Stimulated activated CD8-positive, alpha-beta memory T cell treated with anti-CD3 and anti-CD28 coated beads, Interleukin-15, amount 100 ng/mL, for 48 hours (primary cell): ENCODE results near the gene ST3GAL3.

ENCODE experiments used
- DNase-seq, 2 donors: peaks; one replicate each; pipeline ENCODE4 v3.0.0-alpha.2; 2020; ENCODE audit warnings: low read depth in 2 of 2

Gene ST3GAL3

DNA sequence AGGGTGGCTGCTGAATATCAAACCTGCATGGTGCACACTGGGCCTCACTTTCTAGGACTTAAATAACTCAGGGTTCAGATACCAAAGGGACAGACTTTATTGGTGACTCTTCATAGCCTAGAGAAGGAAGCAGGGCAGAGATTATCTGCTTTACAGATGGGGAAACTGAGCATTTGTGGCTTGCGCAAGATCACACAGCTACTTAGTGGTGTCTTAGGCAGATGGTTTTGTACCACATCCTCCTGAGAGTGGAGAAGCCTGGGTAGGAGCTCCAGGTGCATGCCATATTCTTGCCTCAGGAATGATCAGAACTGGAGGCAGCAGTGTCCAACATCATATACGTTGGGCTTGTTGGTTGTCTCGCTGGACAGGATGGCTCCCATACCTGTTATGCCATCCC is 255.7 kb downstream of the ST3GAL3 start:
- no peak for DNase-seq

DNA sequence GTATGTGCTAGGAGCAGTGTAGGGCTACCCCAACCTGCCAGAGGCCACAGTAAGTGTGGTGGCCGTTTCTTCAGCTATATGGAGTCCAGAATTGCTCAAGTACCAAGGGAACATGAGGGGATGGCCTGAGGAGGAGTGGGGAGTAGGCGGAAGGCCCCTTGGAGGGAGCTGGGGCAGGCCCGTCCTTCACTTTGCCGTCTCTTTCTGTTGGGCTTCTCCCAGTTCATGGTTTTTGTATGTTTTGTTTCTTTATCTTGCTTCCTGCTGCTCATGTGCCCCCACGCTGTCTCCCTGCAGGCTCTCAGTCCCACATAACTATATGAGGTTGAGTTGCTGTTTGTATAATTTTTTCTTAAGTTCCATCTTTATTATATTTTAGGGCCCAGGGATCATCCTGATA is 256.6 kb downstream of the ST3GAL3 start:
- no peak for DNase-seq

DNA sequence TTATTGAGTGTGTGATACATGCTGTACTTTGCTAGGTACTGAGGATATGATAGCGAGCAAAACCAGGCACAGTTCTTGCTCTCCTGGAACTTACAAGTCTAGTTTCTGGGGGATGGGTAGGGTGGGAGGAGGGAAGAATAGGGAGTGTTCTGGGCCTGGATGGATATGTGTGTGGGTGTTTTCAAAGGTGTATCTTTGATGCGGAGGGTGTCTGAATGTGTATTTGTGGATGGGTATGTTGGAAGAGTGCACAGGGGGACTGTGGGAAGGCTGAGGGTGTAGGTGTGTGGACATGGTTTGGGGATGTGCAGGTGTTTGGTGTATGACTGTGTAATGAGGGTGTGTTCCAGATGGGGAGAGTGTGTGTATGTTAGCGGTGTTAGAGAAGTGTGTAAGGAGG is 258.0 kb downstream of the ST3GAL3 start:
- DNase-seq = no peak

DNA sequence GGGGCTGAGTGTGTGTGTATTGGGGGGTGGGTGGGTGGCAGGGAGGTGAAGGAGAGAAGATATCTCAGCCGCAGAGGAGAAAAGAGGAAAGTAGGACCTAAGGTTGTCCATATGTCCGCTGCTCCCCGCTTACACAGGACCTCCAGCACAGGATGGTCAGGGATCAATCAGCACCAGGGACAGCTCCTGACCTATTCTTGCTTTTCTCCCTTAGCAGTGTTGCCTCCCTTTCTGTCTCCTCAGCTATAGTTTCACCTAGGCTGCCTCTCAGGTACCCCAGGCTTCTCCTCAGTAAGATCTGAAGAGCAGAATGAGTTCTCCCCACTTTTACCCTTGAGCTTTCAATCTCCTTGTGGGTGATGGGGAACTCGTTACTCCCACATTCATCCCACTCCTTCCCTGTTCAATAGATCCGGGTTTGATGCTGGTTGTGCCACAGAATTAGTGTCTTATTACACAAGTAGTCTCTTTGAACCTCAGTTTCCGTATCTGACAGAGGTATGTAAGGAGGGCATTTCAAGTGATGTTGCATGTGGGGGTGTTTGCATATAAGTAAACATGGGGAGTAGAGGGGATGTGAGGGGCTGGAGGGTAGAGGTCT is 261.1 kb downstream of the ST3GAL3 start:
- no peak for DNase-seq

DNA sequence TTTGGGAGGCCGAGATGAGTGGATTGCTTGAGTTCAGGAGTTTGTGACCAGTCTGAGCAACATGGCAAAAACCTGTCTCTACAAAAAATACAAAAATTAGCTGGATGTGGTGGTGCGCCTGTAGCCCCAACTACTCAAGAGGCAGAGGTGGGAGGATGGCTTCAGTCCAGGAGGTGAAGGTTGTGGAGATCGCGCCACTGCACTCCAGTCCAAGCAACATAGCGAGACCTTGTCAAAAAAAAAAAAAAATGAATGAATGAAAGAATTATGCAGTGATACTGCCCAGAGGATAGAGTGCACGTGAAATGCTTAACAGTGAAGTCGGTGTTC is 262.0 kb downstream of the ST3GAL3 start:
- no peak for DNase-seq

DNA sequence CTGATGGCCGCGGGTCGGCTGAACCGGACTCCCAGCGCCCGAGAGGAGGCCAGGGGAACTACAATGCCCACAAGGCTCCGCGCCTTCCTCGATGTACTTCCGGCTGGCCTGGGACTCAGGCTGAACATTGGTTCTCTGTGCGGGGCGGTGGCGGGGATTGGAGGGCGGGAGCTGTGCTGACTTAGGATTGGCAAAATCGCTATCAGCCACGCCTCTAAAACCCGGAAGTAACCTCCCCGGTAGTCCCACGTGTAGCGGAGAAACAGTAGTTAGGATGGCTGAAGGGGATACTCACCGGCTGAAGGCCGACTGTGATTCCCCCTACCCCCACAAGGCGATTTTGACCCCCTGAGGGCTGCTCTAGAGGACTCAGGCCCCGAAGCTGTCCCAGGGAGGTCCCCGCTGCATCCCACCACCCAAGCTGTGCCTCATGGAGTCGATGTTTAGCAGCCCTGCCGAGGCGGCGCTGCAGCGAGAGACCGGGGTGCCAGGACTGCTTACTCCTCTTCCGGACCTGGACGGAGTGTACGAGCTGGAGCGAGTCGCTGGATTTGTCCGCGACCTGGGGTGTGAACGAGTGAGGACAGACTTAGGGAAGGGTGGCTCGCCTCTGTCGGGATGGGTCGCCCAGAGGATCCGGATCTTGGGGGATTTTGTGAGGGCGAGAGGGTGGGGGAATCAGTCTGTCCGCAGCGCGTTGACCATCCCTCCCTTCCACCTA is 262.6 kb downstream of the ST3GAL3 start, which contains the start of gene DPH2:
DPH2 (plus strand) TSS at position 265 of the 721 bp plus-strand sequence; CDS start at position 431, 166 bp downstream.
- peak; percentile 95 for DNase-seq

DNA sequence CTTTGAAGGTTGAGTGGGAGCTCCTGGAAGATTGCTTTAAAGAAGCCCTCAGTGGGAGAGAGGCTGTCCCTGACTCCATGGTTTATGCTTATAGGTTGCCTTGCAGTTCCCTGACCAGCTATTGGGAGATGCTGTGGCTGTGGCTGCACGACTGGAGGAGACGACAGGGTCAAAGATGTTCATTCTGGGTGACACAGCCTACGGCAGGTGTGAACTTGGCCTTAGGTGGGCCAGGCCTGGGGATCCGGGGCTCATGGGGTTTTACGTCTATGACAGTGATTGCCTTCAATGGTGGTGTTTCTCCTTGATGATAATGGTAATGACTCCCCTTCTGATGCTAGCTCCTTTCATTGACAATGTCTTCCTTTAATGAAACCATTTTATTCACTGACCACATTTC is 263.2 kb downstream of the ST3GAL3 start:
- no peak for DNase-seq

DNA sequence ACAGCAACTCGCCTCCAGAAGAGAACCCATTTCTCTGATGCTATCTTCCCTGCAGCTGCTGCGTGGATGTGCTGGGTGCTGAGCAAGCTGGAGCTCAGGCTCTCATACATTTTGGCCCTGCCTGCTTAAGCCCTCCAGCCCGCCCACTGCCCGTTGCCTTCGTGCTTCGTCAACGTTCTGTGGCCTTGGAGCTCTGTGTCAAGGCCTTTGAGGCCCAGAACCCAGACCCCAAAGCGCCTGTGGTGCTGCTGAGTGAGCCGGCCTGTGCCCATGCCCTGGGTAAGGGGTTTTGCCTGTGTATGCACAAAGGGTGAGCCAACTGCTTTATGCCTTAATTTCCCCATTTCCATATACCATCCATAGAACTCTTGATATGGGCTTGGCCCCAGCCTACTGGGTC is 263.6 kb downstream of the ST3GAL3 start:
- no peak for DNase-seq

DNA sequence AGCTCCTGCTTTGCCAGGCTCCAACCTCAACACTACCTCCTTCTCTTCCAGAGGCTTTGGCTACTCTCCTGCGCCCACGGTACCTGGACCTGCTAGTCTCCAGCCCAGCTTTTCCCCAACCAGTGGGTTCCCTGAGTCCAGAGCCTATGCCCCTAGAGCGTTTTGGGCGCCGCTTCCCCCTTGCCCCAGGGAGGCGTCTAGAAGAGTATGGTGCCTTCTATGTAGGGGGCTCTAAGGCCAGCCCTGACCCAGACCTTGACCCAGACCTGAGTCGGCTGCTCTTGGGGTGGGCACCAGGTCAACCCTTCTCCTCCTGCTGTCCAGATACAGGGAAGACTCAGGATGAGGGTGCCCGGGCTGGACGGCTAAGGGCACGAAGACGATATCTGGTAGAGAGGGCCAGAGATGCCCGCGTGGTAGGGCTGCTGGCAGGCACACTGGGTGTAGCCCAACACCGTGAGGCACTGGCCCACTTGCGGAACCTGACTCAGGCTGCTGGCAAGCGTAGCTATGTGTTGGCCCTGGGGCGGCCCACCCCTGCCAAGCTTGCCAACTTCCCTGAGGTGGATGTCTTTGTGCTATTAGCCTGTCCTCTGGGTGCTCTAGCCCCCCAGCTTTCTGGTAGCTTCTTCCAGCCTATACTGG is 264.1 kb downstream of the ST3GAL3 start:
- no peak for DNase-seq

DNA sequence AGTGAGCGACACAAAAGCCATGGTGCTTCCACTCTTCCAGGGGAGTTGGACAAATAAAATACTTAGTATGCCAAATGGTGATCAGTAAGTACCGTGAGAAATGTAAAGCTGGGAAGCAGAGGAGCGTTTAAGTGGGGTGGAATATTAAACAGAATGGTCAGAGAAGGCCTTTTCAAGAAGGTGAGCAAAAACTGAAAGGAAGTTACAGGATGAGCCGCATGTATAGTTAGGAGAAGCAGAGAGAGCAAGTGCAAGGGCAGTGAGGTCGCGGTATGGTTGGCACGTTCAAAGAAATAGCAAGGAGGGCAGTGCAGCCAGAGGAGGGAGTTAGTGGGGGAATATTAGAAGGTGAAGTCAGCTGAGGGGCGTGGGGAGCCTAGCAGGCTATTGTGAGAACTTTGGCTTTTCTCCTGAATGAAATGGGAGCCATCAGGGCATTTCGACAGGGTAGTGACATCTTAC is 266.7 kb downstream of the ST3GAL3 start:
- no peak for DNase-seq

DNA sequence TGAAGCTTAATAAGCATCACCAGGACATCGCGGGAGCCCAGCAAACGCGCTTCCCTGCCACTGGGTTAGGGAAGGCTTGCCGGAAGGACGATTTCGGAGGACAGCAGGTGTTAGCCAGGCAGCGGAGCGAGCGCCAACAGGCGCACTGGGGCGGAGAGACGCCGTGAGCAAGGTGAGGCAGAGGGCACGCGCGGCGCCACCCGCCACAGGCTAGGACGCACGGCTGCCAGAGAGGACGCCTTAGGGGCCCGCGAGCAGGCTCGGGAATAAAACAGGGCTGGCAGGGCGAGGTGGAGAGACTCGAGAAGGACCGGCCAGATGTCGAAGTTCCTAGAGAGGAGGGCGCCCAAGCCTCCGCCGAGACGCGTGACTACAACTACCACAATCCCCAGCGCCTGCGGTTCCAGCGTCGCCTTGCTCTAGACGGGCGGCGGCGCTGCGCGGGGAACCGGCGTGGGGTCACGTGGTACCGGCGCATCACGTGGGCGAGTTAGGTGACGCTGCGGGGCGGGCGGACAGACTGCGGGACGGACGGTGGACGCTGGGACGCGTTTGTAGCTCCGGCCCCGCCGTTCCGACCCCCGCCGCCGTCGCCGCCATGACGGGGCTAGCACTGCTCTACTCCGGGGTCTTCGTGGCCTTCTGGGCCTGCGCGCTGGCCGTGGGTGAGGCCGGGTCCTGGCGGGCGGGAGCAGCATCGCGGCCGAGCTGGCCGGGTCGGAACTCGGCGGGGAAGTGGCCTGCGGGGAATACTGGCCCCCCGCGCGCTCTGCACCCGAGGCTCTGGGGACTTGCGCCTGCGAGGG is 267.3 kb downstream of the ST3GAL3 start, which contains the start of gene ATP6V0B:
ATP6V0B (plus strand) TSS at position 518 of the 806 bp plus-strand sequence; CDS start at position 599, 81 bp downstream.
- peak; percentile 92 to 93 for DNase-seq

DNA sequence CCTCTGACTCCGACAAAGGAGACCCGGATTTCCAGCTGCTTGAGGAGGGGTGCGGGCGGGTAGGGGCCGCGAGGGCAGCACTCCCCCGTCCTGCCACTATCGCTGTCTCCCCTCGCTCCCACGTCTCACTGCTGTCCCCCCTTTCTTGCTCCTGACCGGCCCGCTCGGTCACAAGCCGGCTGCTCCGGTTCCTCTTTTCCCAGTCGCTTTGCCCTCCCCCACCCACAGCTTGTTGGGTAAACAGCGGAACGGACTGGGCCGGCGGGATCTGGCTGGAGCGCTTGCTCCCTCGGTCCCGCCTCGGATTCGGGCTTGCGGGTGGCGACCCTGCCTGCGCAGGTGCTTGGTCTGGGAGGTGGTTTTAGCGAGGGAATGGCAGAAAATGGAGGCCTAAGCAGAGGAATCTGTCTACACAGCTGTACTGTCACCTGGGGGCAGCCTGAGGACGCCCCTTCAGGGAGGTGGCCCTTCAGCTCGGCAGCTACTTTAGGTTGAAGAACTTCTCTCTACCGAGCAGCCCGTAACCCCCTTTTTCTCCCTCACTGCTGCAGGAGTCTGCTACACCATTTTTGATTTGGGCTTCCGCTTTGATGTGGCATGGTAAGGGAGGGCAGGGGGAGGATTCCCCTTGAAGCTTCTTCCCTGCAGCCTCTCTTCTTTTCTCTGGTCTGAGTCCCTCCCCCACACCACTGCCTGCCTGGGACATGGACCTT is 268.1 kb downstream of the ST3GAL3 start:
- DNase-seq = no peak

DNA sequence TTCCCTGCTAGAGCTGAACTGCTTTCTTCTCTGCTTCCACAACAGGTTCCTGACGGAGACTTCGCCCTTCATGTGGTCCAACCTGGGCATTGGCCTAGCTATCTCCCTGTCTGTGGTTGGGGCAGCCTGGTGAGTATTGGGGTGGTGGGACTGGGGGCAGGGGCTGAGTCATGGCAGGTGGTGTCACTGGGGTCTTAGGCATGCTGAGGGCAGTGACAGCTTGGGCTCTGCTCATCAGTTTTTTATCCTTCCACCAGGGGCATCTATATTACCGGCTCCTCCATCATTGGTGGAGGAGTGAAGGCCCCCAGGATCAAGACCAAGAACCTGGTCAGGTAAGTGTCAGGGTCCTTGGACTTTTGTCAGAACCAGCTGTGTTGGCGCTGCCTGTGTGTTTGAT is 268.7 kb downstream of the ST3GAL3 start:
- no peak for DNase-seq

DNA sequence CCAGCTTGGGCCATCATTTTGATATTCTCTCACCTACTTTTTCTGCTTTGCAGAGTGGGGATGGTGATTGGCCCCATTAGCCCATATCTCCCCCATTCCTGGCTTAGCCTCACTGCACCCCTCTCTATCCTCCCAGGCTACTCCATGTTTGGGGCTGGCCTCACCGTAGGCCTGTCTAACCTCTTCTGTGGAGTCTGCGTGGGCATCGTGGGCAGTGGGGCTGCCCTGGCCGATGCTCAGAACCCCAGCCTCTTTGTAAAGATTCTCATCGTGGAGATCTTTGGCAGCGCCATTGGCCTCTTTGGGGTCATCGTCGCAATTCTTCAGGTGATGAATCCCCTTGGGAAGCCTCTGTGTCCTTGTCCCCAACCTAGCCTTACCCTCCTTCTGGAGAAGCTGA is 269.6 kb downstream of the ST3GAL3 start:
- DNase-seq = no peak

DNA sequence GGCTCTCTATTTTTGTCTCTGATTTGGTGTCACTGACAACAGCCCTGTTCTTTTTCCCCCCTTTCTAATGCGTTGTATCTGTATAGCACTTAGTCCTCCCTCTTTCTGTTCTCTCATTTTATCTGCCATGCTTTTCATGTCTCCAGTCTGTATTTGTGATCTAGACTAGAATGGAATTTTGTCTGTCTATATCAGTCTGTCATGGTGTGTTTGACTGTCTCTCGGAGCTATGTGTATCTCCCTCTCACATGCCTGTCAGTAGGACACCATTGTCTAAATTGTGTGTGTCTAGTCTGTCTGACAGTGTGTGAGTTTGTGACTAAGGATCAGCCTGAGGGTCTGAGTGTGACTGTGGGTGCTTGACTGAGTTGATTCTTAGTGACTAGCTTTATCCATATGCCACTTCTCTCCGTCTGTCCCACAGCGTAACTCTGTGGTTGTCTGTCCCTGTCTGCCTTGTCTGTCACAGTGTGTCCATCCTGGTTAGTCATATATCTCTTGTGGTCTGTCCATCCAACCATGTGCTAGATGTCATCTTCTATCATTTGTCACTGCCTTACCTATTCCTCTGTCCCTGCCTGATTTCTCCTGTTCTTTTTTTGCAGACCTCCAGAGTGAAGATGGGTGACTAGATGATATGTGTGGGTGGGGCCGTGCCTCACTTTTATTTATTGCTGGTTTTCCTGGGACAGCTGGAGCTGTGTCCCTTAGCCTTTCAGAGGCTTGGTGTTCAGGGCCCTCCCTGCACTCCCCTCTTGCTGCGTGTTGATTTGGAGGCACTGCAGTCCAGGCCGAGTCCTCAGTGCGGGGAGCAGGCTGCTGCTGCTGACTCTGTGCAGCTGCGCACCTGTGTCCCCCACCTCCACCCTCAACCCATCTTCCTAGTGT is 270.3 kb downstream of the ST3GAL3 start:
- DNase-seq = no peak

DNA sequence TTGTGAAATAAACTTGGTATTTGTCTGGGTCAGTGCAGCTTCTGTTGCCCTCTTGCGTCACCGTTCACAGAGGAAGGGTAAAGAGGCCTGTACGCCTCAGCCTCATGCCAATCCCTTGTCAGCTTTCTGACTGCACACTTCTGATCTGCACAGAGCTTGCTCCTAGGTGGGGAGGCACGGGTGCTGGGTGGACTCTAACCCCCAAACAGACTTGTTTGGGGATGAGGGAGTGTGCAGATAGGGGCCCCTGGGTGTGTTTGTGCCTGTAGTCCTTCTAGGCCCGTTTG is 270.9 kb downstream of the ST3GAL3 start:
- DNase-seq = no peak

DNA sequence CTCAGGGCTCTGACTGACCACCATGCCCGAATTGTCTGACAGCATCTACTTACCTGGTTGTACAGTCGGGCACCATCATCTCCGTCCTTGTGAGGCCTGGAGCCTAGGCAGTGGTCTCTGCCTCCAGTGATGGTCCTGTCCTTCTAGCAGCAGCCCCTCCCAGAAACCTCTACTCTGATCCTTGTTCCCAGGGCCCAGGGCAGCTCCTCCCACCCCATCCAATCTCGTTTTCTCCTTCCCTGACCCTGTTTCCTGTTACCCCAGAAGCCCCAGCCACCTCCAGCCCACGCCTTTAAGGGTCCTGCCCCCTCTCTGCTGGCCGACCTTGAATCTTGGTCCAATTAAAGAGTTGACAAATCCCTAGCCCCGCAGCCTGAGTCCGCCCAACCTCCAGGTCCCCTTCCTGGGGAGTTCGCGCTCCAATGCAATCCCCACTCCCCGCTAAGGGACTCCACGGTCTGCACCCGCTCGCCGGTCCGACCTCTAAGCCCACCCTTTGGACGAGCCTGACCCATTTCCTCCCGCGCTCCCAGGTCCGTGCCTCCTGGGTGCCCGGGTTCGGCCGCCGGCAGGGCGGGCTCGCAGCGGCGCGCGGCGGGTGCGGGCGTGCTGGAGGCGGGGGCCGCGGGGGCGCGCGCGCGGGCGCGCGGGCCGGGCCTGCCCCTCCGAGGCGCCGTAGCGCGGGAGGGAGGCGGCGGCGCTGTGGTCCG is 271.4 kb downstream of the ST3GAL3 start, which contains the start of gene B4GALT2:
B4GALT2 (plus strand) TSS at position 660 of the 710 bp plus-strand sequence. CDS start 1,951 bp downstream, outside the sequence.
- DNase-seq = no peak

DNA sequence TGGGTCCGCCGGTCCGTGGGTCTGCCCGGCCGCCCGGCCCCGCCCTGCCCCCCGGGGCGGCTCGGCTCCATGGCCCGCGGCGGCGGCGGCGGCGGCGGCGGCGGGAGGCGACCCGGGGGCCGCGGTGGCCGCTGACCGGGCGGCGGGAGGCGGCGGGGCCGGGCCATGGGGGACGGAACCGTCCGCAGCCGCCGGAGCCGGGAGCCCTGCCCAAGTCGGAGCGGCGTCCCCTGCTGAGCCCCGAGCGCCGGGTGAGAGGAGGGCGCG is 271.9 kb downstream of the ST3GAL3 start:
- no peak for DNase-seq

DNA sequence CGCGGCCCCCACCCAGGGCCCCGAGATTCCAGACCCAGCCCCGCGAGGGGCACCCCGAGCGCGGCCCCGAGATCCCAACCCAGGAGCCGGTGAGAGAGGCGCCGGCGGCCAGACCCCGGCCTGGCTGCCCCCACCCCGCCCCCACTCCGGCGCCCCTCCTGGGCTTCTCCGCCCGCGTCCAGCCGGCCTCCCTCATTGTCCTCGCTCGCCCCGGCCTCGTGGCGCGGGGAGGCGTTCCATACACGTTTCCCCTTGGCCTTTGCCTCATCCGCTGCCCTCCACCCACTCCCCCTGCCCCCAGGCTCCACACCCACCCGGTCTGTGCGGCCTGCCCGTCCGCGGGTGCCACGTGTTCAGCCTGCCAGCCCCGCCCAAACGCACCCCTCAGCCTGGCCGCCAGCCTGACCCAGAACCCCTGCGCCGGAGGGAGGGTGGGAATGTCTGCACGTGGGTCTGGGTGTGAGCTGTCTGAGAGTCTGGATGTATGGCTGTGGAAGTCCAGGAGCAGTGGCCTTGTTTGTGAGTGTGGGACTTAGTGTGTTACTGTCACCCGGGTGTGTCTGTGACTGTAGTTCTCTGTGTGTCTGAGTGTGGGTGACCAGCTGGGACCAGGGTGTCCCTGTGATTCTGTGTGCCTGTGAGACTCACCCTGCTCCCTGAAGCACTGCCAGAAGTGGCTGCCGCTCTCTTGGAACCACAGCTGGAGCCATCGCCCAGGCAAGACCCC is 272.4 kb downstream of the ST3GAL3 start:
- DNase-seq = no peak
